Left ventricle myocardium inferior (tissue), 1 donor: Measurements from ENCODE around the gene NCKAP1. TPM values are rescaled to one million over a fixed set of nuclear protein-coding genes. Genes with fewer than 3 reads are reported as not detected.

ENCODE experiments used
- DNase-seq: peaks from one replicate; pipeline ENCODE4 v3.0.0-alpha.2; 2020
- H3K27ac ChIP-seq: fragments of 200-600 bp; replicated peaks from 2 replicates; pipeline ENCODE4 v1.8.0; 2021
- H3K27me3 ChIP-seq: fragments of 200-600 bp; 2 replicates; pipeline ENCODE4 v1.8.0; 2021; ENCODE audit warnings: low read depth
- H3K36me3 ChIP-seq: fragments of 200-600 bp; 2 replicates; pipeline ENCODE4 v1.8.0; 2021
- H3K4me1 ChIP-seq: fragments of 200-600 bp; 2 replicates; pipeline ENCODE4 v1.8.0; 2021
- H3K4me3 ChIP-seq: fragments of 200-600 bp; 2 replicates; pipeline ENCODE4 v1.8.0; 2021; ENCODE audit warnings: mild to moderate bottlenecking, moderate library complexity
- H3K9me3 ChIP-seq: fragments of 200-600 bp; replicated peaks from 2 replicates; pipeline ENCODE4 v1.8.0; 2021
- intact Hi-C: fragments of 100-400 bp; cut with micrococcal nuclease; formaldehyde crosslinking; loops from one replicate; pipeline ENCODE4 v1.11.0; 2022
- total RNA-seq: library from RNA; stranded (reverse); fragmentation: NEBNext Ultra II Directional; extraction: Animal tissue kit (Norgen Biotek cat#: 25700); gene quantifications from one replicate; pipeline ENCODE4 v1.2.1, GENCODE V29; 2021
- TF ChIP-seq, protein P1 (sequence below): fragments of 200-600 bp; IDR thresholded peaks from 2 replicates; pipeline ENCODE4 v1.8.0; 2021; ENCODE audit warnings: antibody characterized with exemption, mild to moderate bottlenecking, borderline replicate concordance
- donor health status: DM: no; HTN: yes; CAD: no; lungs with severe emphysema.

The NCKAP1 gene
- total RNA-seq, 1 donor from 2014 or later = 142 TPM

GRCh38 chr2:183040604-183041003, 2.3 kb upstream of the NCKAP1 start:
- no peak overlapping the region for H3K27ac ChIP-seq
- H3K27me3 ChIP-seq = peaks cover 4% of the 10 kb centered on the region
- H3K9me3 ChIP-seq = no peaks in the 10 kb centered on the region
- intact Hi-C loops = no loop called here
- no peaks in the 10 kb centered on the region for H3K36me3 ChIP-seq
- H3K4me1 ChIP-seq = peaks cover 33% of the 10 kb centered on the region
- no peak overlapping the region for H3K4me3 ChIP-seq
- DNase-seq = no peak
- TF ChIP-seq, protein P1, sequence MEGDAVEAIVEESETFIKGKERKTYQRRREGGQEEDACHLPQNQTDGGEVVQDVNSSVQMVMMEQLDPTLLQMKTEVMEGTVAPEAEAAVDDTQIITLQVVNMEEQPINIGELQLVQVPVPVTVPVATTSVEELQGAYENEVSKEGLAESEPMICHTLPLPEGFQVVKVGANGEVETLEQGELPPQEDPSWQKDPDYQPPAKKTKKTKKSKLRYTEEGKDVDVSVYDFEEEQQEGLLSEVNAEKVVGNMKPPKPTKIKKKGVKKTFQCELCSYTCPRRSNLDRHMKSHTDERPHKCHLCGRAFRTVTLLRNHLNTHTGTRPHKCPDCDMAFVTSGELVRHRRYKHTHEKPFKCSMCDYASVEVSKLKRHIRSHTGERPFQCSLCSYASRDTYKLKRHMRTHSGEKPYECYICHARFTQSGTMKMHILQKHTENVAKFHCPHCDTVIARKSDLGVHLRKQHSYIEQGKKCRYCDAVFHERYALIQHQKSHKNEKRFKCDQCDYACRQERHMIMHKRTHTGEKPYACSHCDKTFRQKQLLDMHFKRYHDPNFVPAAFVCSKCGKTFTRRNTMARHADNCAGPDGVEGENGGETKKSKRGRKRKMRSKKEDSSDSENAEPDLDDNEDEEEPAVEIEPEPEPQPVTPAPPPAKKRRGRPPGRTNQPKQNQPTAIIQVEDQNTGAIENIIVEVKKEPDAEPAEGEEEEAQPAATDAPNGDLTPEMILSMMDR = no peak

- TF ChIP-seq, protein P1 = no peak
- Histone ChIP-seq H3K9me3 (no peaks in the 10 kb centered on the region), H3K27me3 (no peaks in the 10 kb centered on the region), H3K4me1 (peaks cover 61% of the 10 kb centered on the region), H3K36me3 (no peaks in the 10 kb centered on the region), H3K27ac (peak overlapping the region; percentile 98), H3K4me3 (peak overlapping the region; percentile 76)
- intact Hi-C loops = no loop called here
- DNase-seq = peak; percentile 51
These were observed 510 bp downstream of the NCKAP1 start for GRCh38 chr2:183037553-183038340.

DNA sequence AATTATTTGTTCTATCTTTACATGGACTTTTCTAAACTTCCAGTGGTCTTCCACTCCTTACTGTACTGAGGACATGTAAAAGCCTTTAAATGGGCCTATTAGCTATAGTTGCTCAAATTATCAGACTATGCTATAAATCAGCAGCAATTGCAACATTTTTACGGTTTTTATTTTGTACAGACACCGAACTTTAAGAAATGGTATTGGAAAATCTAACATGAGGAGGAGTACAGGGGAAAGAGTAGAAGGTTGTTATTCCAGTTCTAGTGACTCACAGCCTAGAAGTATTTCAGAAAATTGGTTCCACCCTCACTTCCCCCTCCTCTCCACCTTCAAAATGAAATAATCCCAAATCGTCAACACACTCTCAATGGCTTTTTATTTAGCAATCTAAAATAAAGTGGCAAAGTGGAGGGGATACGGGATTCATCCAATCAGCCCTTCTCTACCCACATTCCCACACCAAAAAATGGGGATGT, 1.1 kb downstream of the NCKAP1 start:
- no peaks in the 10 kb centered on the region for H3K27me3 ChIP-seq
- no peaks in the 10 kb centered on the region for H3K36me3 ChIP-seq
- peak overlapping the region; percentile 98 for H3K27ac ChIP-seq
- intact Hi-C loops = no loop called here
- H3K4me3 ChIP-seq = peak overlapping the region; percentile 76
- H3K4me1 ChIP-seq = peaks cover 68% of the 10 kb centered on the region
- TF ChIP-seq, protein P1 = no peak
- no peaks in the 10 kb centered on the region for H3K9me3 ChIP-seq
- DNase-seq = no peak

DNA sequence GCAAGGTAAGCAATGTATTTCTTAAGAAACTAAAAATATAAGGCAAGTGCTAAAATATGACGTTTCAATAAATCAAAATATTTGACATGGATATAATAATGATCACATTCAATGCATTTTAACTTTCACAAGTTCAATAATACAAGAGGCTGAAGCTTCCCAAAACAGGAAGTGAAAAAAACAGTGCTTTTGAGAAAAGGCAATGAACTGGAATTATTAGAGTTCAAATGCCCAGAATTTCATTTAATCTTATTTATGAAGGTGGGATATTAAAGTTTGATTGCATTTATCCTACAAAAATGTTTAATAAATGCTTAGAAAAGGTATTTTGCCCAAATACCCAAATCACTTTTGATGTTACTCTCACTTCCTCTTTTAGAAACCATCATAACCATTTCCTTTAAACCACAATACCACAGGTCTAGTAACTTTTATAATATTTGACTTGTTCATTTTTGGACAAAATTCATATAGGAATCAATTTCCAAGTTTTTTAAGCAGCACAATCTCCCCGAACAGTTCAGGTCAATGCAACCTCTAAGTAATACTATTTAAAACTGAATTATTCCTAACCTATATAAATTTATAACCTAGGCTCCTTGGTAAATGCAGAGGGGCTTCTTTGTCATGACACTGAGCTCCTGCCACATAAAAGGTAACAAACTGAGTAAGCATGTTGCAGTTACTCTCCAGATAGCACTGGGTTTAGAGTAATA, 2.1 kb downstream of the NCKAP1 start:
- H3K27me3 ChIP-seq = no peaks in the 10 kb centered on the region
- intact Hi-C loops = no loop called here
- H3K4me1 ChIP-seq = peaks cover 78% of the 10 kb centered on the region
- H3K4me3 ChIP-seq = peak overlapping the region; percentile 76
- no peak for DNase-seq
- TF ChIP-seq, protein P1 = no peak
- H3K27ac ChIP-seq = peak overlapping the region; percentile 98
- H3K9me3 ChIP-seq = no peaks in the 10 kb centered on the region
- H3K36me3 ChIP-seq = no peaks in the 10 kb centered on the region

DNA sequence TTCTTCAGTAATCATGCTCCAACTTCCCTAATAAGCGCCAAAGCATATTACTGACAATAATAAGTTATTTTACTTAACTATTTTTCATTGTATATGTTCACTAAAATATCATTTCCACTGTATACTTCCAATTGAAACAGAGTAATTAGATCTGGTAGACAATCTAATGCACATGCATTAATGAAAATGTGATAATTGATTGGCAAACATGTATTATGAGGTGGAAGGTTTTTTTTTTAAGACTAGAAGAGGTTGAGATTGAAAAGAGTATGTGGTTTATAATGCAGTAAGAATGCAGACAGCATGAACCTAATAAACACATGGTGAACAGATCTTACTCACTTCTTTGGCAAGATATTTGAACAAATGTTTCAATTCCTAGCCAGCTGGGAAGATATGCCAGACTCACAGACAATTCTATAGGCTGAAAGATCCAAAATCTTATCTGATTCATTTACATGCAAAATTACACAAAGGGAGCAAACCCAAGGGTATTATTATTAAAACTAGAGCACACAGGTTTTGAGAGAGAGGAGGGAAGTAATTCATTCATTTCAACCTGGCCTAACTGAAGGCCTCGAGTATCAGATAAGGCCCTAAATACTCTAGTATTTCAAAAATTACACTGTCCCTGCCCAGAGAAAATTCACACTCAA, 2.8 kb downstream of the NCKAP1 start:
- intact Hi-C loops = no loop called here
- TF ChIP-seq, protein P1 = no peak

More for the DNA sequence above, 2.8 kb downstream of the NCKAP1 start:
- Histone ChIP-seq H3K27me3 (no peaks in the 10 kb centered on the region), H3K9me3 (no peaks in the 10 kb centered on the region), H3K4me1 (peaks cover 85% of the 10 kb centered on the region), H3K4me3 (peak overlapping the region; percentile 76), H3K27ac (peak overlapping the region; percentile 98), H3K36me3 (no peaks in the 10 kb centered on the region)
- DNase-seq = no peak
